PC-3 (cell line): ENCODE measurements around the gene LRRC59.

ENCODE experiments used
- CTCF ChIP-seq: fragments of 300-600 bp; sonication (generic); conservative IDR thresholded peaks from 2 replicates; pipeline ENCODE4 v1.5.1; 2017; ENCODE audit warnings: antibody characterized with exemption, low read depth, mild to moderate bottlenecking, low read length
- EZH2 ChIP-seq: fragments of 300-600 bp; sonication (generic); IDR thresholded peaks from one replicate; pipeline ENCODE4 v1.6.1; 2017; ENCODE audit warnings: antibody characterized with exemption, mild to moderate bottlenecking, low read length; ENCODE audit not compliant: unreplicated experiment

GRCh38 chr17:50348522-50349242, 48.6 kb downstream of the LRRC59 start:
- no peak for TF ChIP-seq EZH2
- no peak for TF ChIP-seq CTCF
